Fibroblast of mammary gland (primary cell): ENCODE measurements around the gene MRLN.

Experiments
- DNase-seq: peaks from one replicate; pipeline ENCODE4 v3.0.0-alpha.2; 2010; ENCODE audit warnings: low read depth
- H3K4me3 ChIP-seq: 2 replicates; pipeline ENCODE4 v1.5.1; 2011; ENCODE audit warnings: low read depth, mild to moderate bottlenecking, low read length, moderate library complexity; ENCODE audit not compliant: control insufficient read depth
- TF ChIP-seq, protein P1 (sequence below): conservative IDR thresholded peaks from 2 replicates; pipeline ENCODE4 v1.5.1; 2011; ENCODE audit warnings: low read depth, low read length, inconsistent platforms; ENCODE audit not compliant: control insufficient read depth, insufficient read depth

MRLN gene

DNA sequence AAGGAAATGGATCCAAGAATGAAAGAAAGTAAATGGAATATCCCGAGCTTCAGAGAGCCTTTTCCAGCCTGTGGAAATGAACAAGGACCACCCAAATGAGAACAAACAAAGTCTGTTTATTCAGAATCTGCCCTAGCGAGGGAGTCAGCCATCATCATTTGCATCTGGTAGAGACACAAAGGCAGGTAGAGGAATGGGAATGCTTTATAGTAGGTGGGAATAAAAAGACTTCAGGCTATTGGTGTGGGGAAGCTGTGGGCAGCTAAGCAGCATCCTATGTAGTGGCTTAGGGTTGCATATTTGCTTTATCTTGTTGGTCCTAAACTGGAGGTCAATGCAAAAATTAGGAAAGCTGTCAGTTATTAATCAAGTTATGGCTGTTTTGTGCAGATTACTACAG is 9.2 kb upstream of the MRLN start:
- DNase-seq = no peak
- H3K4me3 ChIP-seq = no peak overlapping the region
- TF ChIP-seq, protein P1, sequence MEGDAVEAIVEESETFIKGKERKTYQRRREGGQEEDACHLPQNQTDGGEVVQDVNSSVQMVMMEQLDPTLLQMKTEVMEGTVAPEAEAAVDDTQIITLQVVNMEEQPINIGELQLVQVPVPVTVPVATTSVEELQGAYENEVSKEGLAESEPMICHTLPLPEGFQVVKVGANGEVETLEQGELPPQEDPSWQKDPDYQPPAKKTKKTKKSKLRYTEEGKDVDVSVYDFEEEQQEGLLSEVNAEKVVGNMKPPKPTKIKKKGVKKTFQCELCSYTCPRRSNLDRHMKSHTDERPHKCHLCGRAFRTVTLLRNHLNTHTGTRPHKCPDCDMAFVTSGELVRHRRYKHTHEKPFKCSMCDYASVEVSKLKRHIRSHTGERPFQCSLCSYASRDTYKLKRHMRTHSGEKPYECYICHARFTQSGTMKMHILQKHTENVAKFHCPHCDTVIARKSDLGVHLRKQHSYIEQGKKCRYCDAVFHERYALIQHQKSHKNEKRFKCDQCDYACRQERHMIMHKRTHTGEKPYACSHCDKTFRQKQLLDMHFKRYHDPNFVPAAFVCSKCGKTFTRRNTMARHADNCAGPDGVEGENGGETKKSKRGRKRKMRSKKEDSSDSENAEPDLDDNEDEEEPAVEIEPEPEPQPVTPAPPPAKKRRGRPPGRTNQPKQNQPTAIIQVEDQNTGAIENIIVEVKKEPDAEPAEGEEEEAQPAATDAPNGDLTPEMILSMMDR = no peak

DNA sequence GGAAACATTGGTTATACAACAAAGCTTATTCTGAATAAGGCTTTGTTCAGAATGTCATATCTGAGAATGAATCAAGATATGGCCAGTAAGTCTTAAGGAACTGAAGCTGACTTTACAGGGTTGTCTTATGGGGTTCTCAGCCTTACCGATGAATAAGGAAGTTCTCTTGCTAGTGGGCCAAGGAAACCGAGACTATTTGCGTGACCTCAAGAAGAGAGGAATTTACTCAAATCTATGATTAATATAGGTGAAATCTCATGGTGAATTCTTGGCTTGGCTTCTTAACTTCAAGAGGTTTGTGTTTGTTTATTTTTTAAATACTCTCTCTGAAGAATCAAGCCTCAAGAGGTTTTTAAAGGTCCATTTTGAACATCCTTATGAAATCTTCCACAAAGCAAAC is 4.7 kb upstream of the MRLN start:
- DNase-seq = peak; percentile 18
- no peak overlapping the region for H3K4me3 ChIP-seq
- TF ChIP-seq, protein P1 = no peak

DNA sequence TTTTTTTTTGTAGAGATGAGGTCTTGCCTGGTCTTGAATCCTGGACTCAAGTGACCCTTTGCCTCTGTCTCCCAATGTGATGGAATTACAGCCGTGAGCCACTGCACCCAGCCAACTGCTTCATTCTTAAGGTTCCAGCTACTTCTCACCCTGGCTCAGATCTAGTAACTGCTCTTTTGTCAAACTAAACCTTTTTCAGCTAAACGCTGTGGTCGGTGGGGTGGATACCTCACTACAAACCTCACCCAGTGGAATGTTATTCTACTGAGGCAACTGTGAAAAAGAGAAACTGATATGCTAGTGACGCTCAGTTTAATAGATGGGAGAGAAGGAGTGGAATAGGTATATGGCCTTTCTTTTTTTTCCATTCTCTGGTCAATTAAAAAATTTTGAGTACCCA is 1.7 kb upstream of the MRLN start:
- TF ChIP-seq, protein P1 = no peak
- no peak overlapping the region for H3K4me3 ChIP-seq
- no peak for DNase-seq

DNA sequence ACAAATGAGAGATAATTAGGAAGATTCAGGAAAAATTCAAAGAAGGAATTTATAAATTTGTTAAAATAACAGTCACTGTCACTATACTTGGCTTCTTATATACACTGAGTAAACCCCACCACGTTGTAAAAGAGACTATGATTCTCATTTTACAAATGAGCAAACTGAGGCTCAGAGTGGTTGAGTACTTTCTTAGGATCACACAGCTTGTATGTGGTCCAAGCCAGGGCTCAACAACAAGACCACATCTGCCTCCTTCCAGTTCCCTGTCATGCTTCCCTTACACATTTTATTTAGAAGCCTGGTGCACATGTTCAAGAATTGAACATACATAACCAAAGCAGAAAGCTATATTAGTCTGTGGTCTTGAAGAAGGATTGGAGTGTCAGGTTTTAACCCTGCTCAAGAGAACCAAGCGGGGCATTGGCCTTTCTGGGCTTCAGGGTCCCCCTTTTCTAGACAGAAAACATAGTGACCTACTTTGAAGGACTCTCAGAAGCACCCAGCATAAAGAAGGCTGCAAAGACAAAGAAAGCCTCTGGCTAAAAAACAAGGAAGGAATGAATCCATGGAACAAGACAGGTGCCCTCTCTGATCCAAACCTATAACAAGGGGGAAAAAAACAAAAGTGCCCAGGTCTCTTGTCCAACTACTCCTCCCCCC is 846 bp downstream of the MRLN start:
- TF ChIP-seq, protein P1 = no peak
- no peak for DNase-seq
- H3K4me3 ChIP-seq = no peak overlapping the region

DNA sequence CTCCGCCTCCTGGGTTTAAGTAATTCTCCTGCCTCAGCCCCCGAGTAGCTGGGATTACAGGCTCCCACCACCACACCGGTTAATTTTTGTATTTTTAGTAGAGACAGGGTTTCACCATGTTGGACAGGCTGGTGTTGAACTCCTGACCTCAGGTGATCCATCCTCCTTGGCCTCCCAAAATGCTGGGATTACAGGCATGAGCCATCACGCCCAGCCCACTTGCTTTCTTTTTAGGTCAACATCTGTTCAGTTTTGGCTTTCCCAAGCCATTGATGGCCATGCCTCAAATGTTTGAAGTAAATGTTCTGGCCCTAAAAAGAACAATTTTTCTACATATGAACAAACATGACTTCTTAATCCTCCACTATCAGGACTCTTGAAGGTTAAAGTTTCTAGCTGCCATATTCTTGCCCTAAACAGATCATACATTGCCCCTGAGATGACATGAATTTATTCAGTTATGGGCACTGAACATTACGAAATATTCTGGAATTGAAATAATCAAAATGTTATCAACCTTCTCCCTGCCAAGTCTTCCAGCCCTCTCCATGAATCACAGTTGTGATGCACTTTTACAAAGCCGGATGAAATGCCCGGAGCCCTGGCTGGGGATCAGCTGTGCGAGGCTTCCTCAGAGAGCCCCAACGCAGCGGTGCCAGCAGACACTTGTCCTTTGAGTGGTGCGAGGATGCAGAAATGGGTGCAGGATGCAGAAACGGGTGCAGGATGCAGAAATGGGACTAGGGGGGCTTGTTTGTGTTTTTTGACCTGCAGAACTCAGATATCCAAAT is 2.9 kb downstream of the MRLN start:
- H3K4me3 ChIP-seq = no peak overlapping the region
- DNase-seq = peak; percentile 7
- TF ChIP-seq, protein P1 = no peak

DNA sequence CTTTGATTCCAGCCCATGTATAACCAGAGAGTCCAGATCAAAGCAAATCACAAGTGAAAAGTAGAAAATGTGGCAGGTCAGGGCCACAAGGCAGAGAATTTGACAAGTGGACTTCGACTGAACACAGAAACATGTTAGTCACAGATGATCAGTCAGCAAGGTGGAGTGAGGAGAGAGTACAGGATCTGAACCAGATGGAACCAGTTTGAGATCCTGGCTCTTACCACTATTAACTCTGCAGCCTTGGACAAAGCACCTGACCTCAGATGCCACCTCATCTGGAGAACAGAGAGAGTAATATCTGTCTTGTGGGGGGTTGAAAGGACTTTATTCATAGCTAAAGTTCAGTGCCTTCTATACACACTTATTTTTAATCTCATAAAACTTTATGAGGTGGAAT is 4.4 kb downstream of the MRLN start:
- no peak overlapping the region for H3K4me3 ChIP-seq
- peak; percentile 10 for DNase-seq
- TF ChIP-seq, protein P1 = no peak
